Activated CD4-positive, alpha-beta T cell treated with anti-CD3 and anti-CD28 coated beads, Interleukin-2, amount 50 U/mL, for 1 hour (primary cell): ENCODE results near the gene CRYBG1.

ENCODE experiments used
- DNase-seq: peaks from one replicate; pipeline ENCODE4 v3.0.0-alpha.2; 2020

The CRYBG1 gene

DNA sequence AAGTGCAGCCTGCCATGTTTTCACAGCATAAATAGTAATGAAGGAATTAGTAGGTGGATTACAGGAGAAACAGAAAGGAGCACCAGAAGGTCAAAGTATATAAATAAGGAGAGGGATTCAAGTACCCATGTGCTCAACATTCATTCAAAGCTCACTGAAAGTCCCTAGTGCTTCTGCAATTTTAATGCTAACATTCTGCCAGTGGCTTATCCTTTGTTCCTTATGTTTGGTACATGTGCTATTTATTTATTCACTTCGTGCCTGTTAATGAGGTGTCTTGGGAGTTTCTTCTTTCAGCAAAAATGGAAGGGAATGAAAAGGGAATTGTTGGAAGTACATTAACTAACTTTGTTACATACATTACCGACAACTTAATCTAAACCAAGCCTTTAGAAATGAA is 105.7 kb downstream of the CRYBG1 start:
- DNase-seq = no peak

DNA sequence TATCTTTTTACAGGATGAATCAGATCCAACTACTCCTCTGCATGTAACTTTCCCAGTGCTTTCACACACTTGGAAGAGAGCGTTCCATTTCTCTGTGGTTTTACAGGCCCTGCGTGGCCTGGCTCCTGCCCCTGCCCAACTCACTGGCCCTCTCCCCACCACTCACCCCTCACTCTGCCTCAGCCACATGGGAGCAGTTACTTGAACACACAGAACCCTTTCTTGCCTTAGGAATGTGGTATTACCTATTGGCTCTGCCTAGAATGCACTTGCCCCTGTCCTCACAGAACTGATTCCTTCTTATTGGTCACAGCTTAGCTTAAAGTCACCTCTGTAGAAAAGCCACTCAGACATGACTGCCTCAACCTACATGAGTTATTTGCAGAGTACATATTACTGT is 108.4 kb downstream of the CRYBG1 start:
- DNase-seq = no peak

DNA sequence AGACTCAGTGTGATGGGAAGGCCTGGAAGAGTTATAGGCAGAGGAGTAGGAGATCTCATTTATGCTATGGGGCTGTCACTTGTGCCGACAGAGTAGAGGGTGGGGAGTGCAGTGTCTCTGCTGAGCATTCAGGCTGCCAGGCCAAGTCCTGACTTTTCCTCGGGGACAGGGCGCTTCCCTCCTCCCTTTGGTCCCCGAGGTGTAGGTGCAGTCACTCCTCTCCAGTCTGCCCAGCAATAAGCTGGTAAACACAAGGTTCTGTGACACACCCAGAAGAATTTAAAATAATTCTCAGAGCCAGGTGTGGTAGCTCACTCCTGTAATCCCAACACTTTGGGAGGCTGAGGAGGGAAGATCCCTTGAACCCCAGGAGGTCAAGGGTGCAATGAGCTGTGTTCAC is 109.4 kb downstream of the CRYBG1 start:
- no peak for DNase-seq

DNA sequence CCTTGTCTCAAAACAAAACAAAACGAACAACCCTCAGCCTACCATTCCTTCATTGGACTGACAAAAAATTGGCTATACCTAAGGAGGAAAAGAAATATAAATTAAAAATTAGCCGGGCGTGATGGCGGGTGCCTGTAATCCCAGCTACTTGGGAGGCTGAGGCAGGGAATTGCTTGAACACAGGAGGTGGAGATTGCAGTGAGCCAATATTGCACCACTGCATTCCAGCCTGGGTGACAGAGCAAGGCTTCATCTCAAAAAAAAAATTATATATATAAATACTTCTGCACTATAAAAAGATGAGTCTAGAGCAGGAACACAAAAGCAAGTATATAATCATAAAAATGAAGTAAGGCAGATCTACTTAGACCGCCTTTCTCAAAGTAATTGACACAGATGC is 109.8 kb downstream of the CRYBG1 start:
- DNase-seq = no peak

DNA sequence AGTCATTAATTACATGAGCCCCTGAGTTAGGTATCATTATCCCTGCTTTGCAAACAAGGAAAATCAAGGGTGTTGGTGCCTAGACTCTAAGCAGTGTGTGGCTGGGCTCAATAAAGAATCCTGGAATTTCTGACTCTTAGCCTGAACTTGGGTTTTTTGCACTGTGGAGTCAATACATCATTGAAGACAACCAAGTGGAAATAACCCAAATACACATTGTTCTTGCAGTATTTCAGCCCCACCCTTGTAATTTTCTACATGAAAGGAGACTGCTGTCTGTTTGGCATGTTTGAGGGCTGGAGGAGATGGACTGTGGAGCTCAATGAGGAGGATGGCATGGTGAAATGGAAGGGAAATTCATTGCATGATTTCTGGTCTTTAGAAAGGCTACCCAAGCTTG is 110.3 kb downstream of the CRYBG1 start:
- DNase-seq = no peak

DNA sequence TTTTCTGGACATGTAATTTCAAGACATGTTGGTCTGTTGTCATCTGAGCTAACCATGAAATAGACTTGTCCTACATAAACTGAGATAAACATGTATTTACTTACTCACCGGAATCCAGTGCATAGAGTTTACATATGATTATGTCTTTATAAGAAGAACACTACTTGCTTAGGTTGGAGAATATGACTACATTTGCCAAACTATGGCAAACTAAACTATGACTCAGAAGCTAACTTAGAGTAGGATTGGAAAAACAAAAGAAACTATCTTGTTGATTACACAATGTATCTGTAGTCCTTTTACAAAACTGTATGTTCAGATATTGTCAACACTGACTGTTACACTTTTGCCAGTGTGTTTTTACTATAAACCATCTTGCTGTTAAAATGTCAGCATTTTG is 113.3 kb downstream of the CRYBG1 start:
- DNase-seq = no peak

DNA sequence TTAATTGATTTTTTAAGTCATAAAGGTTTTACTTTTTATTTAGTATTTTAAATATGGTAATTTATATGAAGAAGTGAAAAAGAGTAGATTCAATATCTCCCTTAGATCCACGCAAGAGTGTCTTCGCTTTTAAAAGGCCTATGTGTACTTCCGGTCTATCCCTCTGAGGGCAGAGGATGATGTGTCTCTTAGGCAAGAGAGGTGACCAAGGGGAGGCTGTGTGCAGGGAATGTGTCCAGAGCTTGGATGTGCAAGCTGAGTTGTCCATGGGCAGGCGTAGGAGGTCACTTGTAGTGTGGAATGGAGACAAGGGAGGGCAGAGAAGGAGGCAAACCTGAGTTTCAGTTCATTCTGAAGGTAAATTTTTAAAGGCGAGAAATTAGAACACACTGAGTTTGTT is 113.9 kb downstream of the CRYBG1 start:
- no peak for DNase-seq

DNA sequence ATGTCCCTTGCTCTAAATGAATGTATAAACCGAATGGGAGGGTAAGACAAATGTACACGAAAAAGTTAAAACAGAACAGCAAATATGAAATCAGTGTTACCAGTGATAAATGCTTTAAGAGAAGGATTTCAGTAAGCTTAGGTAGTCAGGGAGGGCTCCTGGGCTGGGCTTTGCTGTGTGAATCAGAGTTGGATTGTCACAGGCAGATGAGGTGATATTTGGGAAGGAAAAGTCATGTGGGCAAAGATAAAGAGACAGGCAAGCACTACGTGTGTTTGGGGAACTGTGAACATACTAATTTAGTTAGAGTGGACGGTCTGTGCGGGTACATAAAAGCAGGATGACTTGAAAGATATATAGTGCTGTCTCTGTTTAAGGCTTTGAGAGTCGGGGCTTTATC is 114.8 kb downstream of the CRYBG1 start:
- no peak for DNase-seq

DNA sequence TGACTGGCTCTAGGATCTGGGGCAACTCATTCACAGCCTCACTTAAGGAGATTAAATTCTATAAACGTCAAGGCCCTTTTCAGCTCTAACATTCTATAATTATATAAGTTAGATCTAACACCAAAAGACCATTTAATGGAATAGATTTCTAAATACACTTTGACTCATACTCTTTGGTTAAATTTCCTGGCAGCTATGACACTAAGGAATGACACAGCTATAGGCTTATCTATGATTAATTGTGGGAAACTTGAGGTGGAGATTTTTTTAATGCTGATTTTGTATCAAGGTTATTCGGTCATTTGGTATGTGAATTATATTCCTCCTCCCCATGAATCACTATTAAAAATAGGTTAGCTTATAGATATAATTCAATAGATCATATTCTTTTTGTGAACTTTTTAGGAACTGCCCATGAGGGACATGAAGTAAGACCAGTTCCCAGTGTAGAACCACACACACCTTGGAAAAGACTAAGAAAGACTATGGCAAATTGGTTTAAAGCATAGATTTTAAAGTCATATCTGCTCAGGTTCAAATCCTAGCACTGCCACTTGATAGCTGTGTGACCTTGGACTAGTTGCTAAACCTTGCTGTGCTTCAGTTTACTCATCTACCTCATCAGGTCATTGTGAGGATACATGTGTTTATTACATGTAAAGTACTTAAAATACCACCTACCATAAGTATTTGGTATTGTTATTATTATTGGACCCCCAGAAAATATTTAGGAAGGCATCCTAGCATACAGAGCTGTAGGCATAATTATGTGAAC is 116.0 kb downstream of the CRYBG1 start:
- DNase-seq = no peak

DNA sequence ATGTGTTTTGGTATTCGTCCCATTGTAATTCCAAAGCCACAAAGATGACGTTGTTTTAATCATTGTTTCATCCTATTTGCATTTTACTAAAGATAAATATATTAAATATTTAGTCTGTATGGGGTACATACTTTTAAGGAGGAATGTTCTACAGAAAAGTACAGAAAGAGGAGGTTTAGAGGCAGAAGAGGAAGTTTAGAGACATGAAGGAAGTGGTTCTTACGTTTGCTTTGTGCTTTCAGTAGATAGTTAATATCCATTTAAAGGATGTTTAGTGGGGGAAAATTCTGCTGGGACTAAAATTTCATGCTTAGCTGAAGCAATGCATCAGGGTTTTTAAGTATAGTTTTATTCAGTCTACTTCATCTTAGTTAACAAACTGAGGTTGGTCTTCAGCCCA is 116.6 kb downstream of the CRYBG1 start:
- DNase-seq = no peak

DNA sequence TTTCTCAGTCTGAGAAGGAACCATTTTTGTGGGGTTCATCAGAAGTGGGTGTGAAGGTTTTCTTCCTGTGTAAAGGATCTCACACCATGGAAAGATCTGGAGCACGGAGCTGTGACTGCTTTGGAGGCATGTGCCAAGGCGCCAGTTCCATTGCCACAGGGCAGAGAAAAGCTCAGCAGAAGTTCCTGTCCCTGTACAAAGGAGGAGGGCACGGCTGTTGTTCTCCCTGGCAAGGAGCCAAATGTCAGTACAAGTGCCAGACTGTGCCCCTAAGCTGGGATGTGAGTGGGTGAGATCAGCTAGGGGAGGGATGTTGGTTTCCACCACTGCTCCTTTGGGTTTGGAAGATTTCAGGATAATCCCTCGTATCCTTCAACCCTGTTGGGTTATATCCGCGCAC is 117.3 kb downstream of the CRYBG1 start:
- DNase-seq = no peak

DNA sequence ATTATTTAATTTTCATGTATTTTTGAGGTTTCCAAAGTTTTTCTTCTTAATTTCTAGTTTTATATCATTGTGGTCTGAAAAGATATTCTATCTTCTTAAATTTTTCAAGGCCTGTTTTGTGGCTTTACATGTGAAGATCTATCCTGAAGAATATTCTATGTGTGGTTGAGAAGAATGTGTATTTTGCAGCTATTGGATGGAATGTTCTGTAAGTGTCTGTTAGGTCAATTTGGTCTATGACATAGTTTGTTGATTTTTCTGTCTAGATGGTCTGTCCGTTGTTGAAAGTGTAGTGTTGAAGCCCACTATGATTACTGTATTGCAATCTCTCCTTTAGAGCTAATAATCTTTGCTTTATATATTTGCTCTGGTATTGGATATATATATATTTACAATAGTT is 125.7 kb downstream of the CRYBG1 start:
- DNase-seq = no peak

DNA sequence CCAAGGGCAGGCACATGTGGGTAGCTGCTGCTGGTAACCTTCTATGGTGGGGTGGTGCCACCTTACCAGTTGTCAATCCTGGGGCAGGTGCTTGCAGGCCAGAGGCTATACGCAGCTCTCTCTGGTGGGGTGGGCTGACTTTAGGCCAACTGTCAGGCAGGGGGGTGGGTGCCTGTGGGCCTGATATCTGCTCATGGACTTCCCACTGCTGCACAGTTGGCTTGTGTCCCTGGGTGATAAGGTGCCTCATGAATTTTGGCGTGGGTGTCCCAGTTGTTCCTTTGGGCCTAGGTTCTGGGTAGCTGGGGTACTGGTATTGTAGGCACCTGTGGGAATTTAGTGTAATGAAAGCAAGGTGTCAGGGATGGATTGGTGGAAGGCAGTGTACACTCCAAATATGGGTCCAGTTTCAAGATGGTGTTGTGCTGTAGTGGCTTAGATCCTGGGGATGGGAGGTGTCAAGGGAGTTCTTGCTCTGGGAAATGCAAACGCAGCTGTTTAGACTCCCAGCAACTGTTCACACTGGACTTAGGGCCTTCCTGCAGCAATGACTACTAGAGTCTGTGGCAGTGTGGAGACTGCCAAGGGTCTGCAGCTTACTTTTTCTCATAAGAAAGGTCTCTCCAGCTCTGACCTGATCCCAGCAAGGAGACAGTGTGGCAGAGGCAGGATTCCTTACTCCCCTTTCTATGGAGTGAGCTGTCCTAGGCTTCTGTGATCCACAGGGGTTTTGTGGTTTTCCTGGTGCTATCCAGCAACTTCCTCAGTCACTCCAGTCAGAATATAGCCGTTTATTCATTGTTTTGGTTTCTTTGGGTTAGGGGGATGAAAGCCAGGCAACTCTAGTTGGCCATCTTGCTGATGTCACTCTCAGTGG is 128.2 kb downstream of the CRYBG1 start:
- no peak for DNase-seq

DNA sequence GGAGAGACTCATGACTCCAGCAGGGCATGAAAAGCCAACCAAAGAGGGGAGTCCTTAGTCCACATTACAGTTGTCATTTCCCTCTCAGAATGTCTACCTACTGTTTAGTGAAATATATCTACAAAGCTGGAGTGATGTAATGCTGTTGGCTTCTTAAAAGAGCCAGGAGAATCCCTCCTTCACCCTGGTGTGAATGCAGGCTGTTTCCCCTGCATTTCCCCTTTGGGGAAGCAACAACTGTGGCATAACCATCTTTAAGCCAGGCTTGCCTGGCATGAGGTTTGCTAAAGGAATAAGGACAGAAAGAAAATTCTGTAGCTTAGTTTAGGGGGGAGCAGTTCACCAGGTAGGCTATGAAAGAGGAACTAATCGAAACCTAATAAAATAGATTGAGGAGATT is 129.5 kb downstream of the CRYBG1 start:
- no peak for DNase-seq

DNA sequence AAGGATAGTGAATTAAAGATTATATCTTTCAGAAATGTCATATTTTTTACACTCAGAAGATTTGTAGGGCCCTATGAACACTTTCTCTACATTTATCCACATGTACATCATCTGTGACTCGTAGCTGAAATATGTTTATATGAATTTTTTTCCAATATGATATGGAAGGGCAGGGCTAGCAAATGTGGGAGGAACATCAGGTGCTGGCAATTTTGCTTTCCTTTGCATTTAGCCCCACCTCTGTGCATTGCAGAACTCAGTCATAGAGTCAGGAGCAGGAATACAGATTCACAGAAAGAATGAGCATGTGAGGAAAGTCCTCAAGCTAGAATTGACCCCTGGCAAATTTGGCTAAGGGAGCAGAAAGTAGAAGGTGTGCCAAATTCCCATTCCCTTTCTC is 129.9 kb downstream of the CRYBG1 start:
- no peak for DNase-seq

DNA sequence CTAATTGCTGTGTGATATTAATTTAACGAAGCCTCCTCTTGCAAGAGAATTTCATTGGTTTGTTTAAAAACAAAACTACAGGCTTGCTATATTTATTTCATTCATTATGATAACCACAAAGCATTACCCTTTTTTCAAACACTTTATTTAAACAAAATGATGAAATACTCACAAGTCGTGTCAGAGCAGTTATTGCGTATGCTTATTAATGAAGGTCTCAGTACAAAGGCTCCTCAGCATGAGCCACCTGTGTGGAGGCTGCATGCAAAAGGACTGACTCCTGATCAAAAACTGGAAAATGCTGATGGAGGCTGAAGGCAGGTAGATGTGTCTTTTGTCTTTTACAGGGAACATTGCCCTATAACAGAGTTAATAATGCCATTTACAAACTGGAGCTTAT is 130.5 kb downstream of the CRYBG1 start:
- no peak for DNase-seq

DNA sequence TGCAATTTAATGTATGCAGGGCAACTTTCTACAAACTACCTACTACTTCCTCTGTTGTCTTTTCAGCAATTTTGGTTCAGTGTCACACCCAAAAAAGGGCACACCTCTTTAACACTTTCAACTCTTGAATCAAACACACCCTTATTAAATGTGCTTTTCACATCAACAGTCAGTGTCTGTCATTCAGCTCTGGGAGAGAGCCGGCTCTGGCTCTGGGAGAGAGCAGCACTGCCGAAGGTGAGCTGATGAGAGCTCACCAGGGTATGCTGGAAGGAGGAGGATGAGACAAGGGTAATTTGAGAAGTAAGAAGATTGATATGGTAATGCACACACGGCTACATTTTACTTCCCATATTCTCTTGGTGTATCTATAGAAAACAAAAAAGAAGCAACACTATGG is 134.5 kb downstream of the CRYBG1 start:
- DNase-seq = no peak

DNA sequence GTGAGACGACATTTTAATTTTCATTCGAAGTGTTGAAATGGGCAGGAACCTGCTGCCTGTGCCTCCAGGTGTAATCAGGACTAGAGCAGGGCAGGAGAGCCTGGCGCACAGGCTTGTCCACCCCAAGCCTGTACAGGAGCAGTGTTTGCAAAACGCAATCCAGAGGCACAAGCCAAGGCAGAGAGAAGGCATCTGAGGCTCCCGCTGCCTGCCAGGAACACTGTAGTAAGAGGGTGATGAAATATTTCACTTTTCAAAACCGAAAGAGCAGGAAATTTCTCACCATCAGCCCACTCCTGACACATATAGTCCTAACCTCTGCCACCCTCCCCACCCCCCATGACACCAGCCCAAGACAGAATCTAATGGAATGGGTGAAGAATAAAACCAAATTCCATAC is 136.3 kb downstream of the CRYBG1 start:
- DNase-seq = no peak

DNA sequence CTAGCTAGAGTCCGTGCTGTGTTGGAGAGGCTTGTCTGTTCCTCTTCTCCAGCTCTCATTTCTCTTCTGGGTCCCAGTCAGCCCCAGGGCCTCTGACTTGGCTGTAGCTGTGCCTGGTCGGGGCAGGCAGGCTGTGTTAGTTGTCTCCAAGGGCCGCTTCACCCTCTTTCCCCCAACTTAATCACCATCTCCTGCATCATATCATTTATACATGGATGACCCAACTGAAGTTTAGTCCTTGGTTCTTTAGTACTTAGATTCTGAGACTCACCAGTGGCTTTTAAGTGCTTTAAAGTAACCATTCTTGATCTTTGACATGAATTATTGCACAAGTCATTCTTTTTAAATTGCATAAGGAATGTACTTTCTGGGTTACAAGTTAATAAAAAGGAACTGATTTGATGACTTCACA is 141.4 kb downstream of the CRYBG1 start:
- DNase-seq = no peak

DNA sequence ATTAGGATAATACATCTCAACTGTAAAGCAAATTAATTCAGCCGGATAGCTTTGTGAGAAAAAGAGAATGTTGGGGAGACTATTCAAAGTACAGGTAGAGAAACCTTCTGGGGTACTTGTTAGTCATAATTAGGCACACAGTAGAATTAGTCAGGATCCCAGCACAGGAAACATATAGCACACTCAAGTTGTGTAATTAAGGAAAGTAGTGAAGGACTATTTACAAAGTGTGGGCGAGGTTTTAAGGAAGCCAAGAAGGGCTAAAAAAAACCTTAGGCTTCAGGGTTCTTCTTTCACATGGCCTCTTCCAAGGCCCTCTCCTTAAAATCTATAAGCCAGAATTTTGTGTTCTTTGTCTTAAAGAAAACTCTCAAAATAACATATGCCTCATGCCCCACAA is 142.0 kb downstream of the CRYBG1 start:
- DNase-seq = no peak

DNA sequence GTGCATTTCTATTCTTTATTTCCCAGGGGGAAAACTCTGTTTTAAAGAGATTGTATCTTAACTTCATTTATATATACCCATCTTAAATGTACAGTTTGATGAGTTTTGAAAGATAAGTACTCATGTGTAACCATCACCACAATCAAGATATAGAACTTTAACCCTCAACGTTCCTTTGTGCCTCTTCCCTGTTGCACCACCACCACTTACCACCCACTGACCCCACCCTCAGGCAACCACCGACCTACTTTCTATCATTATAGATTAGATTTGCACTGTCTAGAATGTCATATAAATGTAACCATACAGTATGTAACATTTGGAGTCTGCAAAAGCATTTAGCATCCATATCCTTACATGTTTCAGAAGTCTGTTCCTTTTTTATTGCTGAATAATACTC is 147.8 kb downstream of the CRYBG1 start:
- no peak for DNase-seq

DNA sequence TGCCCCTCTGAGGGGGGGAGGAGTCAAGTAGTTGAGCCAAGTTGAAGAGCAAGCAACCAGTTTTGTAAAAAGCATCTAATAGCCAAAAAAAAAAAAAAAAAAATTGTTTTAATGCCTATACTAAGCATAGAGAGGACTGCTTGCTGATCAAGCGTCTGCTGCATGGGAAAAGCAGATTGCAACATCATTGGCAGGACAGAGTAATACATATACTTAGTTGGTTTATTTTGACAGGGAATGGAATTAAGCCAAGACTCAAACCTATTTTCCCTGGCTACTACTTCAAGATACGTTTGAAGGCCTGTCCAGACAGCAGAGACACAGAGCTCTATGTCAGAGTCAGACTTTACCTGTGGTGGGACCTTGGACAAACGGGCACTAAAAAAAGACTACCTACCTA is 148.3 kb downstream of the CRYBG1 start:
- no peak for DNase-seq

DNA sequence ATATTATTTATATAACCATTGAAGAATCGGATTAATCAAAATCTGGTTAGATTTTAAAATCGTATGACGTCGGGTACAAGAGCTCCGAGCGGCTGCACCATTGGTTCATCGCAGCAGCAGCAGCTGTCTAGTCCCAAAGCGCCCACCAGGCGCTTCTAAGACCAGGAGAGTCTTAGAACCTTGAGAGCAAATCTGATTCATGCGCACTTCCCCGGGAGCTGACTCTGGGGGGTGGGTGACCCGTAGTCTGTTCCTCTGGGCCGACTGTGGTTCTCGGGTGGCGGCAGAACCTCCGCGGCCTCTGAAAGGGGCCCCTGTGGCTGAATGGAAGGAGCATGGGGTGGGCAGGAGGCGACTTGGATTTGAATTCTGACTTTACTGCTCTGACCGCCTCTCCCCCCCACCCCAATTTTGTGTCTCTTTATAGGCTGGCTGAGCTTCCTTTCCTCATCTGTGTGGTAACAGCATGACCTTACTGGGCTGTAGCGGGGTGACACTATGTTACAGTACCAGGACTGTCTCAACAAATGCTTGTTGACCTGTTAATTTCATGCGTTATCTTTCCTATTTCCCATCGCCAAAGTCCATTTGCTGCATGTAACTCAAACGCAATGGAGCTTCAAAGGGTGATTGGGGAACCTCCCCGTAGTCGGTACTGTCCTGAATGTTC is 149.0 kb downstream of the CRYBG1 start:
- no peak for DNase-seq
